OCI-LY3 (cell line): ENCODE measurements around the gene ASXL3.

ENCODE experiments used
- H2AFZ ChIP-seq: fragments of 200-600, 300-600 bp; shearing (Covaris generic); 2 replicates; pipeline ENCODE4 v1.6.0; 2014; ENCODE audit warnings: antibody characterized with exemption, low read depth, low read length
- H3K27ac ChIP-seq: fragments of 200-600, 300-600 bp; sonication (generic); 2 replicates; pipeline ENCODE4 v1.5.1; 2014; ENCODE audit warnings: mild to moderate bottlenecking, low read length, moderate library complexity, mixed read lengths
- H3K27me3 ChIP-seq: fragments of 200-600, 300-600 bp; sonication (generic); 2 replicates; pipeline ENCODE4 v1.6.1; 2014; ENCODE audit warnings: low read depth, low read length, mixed read lengths
- H3K36me3 ChIP-seq: fragments of 200-600, 300-600 bp; sonication (generic); replicated peaks from 2 replicates; pipeline ENCODE3; 2014; ENCODE audit warnings: low read depth, low read length, mixed read lengths
- H3K4me1 ChIP-seq: fragments of 300-600, 200-600 bp; sonication (generic); 2 replicates; pipeline ENCODE4 v1.6.1; 2014; ENCODE audit warnings: low read length, mixed read lengths
- H3K4me2 ChIP-seq: fragments of 200-600, 300-600 bp; sonication (generic); 2 replicates; pipeline ENCODE4 v1.6.1; 2014; ENCODE audit warnings: low read length, mixed read lengths
- H3K4me3 ChIP-seq: fragments of 300-600, 200-600 bp; sonication (generic); 2 replicates; pipeline ENCODE4 v1.5.1; 2014; ENCODE audit warnings: antibody characterized with exemption, mild to moderate bottlenecking, low read length, moderate library complexity
- H3K79me2 ChIP-seq: fragments of 300-600, 200-600 bp; shearing (Covaris generic); 2 replicates; pipeline ENCODE4 v1.6.1; 2014; ENCODE audit warnings: mild to moderate bottlenecking, low read length, mixed read lengths
- H3K9ac ChIP-seq: fragments of 300-600, 200-600 bp; shearing (Covaris generic); 2 replicates; pipeline ENCODE4 v1.6.0; 2014; ENCODE audit warnings: mild to moderate bottlenecking, low read length, moderate library complexity
- H3K9me3 ChIP-seq: fragments of 200-600, 300-600 bp; shearing (Covaris generic); 2 replicates; pipeline ENCODE4 v1.6.1; 2014; ENCODE audit warnings: low read length, mixed read lengths; ENCODE audit not compliant: insufficient read depth
- H4K20me1 ChIP-seq: fragments of 200-600, 300-600 bp; sonication (generic); 2 replicates; pipeline ENCODE4 v1.6.1; 2016; ENCODE audit warnings: low read length, mixed read lengths; ENCODE audit not compliant: insufficient read depth
- EZH2phosphoT487 ChIP-seq: fragments of 200-600 bp; shearing (Covaris generic); IDR thresholded peaks from 2 replicates; pipeline ENCODE4 v1.6.1; 2018; ENCODE audit warnings: antibody characterized with exemption, mixed run types, low read depth
- TF ChIP-seq, protein P1 (sequence below): fragments of 200-600, 300-600 bp; sonication (generic); IDR thresholded peaks from 2 replicates; pipeline ENCODE4 v1.5.1; 2014; ENCODE audit warnings: antibody characterized with exemption, low read length, low read depth

The ASXL3 gene

DNA sequence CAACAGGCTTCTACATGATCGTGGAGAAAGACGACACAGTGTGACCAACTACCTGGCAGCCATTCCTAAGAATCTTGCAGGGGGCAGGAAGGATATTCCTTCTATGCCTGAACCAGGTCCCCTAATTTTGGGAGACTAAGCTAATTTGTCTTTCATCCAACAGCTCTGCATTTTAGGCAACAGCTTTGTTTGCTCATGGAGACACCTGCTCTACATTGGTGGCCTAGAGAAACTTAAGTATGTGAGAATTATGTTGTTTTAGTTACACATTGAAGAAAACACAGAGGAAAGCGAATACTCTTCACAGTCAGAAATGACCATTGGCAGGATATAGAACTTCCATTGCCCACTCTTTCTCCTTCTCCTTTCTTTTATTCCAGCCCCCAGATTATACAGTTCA is 75.2 kb downstream of the ASXL3 start:
- Histone ChIP-seq H3K4me1 (no peaks in the 10 kb centered on the region), H3K79me2 (no peaks in the 10 kb centered on the region), H4K20me1 (no peaks in the 10 kb centered on the region), H3K9ac (no peak overlapping the region), H3K4me3 (no peak overlapping the region), H3K27ac (no peak overlapping the region), H3K36me3 (no peaks in the 10 kb centered on the region), H2AFZ (no peak overlapping the region), H3K9me3 (no peaks in the 10 kb centered on the region), H3K27me3 (no peaks in the 10 kb centered on the region), H3K4me2 (no peak overlapping the region)
- TF ChIP-seq, protein P1, sequence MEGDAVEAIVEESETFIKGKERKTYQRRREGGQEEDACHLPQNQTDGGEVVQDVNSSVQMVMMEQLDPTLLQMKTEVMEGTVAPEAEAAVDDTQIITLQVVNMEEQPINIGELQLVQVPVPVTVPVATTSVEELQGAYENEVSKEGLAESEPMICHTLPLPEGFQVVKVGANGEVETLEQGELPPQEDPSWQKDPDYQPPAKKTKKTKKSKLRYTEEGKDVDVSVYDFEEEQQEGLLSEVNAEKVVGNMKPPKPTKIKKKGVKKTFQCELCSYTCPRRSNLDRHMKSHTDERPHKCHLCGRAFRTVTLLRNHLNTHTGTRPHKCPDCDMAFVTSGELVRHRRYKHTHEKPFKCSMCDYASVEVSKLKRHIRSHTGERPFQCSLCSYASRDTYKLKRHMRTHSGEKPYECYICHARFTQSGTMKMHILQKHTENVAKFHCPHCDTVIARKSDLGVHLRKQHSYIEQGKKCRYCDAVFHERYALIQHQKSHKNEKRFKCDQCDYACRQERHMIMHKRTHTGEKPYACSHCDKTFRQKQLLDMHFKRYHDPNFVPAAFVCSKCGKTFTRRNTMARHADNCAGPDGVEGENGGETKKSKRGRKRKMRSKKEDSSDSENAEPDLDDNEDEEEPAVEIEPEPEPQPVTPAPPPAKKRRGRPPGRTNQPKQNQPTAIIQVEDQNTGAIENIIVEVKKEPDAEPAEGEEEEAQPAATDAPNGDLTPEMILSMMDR: no peak

- TF ChIP-seq, protein P1: no peak
- no peak for TF ChIP-seq EZH2phosphoT487
- Histone ChIP-seq H3K9ac (no peak overlapping the region), H4K20me1 (no peaks in the 10 kb centered on the region), H3K27ac (no peak overlapping the region), H3K27me3 (no peaks in the 10 kb centered on the region), H3K79me2 (no peaks in the 10 kb centered on the region), H3K4me1 (no peaks in the 10 kb centered on the region), H3K4me3 (no peak overlapping the region), H2AFZ (no peak overlapping the region), H3K36me3 (no peaks in the 10 kb centered on the region), H3K4me2 (no peak overlapping the region), H3K9me3 (no peaks in the 10 kb centered on the region)
These were observed 79.0 kb downstream of the ASXL3 start for GRCh38 chr18:33656889-33657448.

GRCh38 chr18:33660696-33661310 is 82.8 kb downstream of the ASXL3 start:
- no peak overlapping the region for H3K9ac ChIP-seq
- no peaks in the 10 kb centered on the region for H4K20me1 ChIP-seq
- H3K27me3 ChIP-seq: no peaks in the 10 kb centered on the region
- no peaks in the 10 kb centered on the region for H3K4me1 ChIP-seq
- no peak overlapping the region for H3K4me3 ChIP-seq
- no peak for TF ChIP-seq EZH2phosphoT487
- TF ChIP-seq, protein P1: no peak
- H3K9me3 ChIP-seq: no peaks in the 10 kb centered on the region
- no peaks in the 10 kb centered on the region for H3K79me2 ChIP-seq
- H2AFZ ChIP-seq: peak overlapping the region; percentile 60; the same call in 1 of the 2 replicates
- H3K27ac ChIP-seq: no peak overlapping the region
- H3K36me3 ChIP-seq: no peaks in the 10 kb centered on the region
- no peak overlapping the region for H3K4me2 ChIP-seq

GRCh38 chr18:33664241-33664874 is 86.3 kb downstream of the ASXL3 start:
- H3K79me2 ChIP-seq: no peaks in the 10 kb centered on the region
- H2AFZ ChIP-seq: no peak overlapping the region
- no peaks in the 10 kb centered on the region for H3K9me3 ChIP-seq
- no peaks in the 10 kb centered on the region for H3K27me3 ChIP-seq
- no peaks in the 10 kb centered on the region for H4K20me1 ChIP-seq
- H3K4me1 ChIP-seq: no peaks in the 10 kb centered on the region
- TF ChIP-seq, protein P1: no peak
- no peak for TF ChIP-seq EZH2phosphoT487
- no peak overlapping the region for H3K4me2 ChIP-seq
- no peak overlapping the region for H3K27ac ChIP-seq
- H3K4me3 ChIP-seq: no peak overlapping the region
- no peak overlapping the region for H3K9ac ChIP-seq
- no peaks in the 10 kb centered on the region for H3K36me3 ChIP-seq
